Choroid plexus epithelial cell (primary cell): ENCODE results near the gene SHH.

Experiments used
- DNase-seq: peaks from one replicate; pipeline ENCODE4 v3.0.0-alpha.2; 2010; ENCODE audit warnings: low read depth
- H3K4me3 ChIP-seq: 2 replicates; pipeline ENCODE4 v1.5.1; 2011; ENCODE audit warnings: low read depth, mild to moderate bottlenecking, control low read depth, low read length, moderate library complexity
- CTCF ChIP-seq: conservative IDR thresholded peaks from 2 replicates; pipeline ENCODE4 v1.5.1; 2011; ENCODE audit warnings: low read depth, mild to moderate bottlenecking, control low read depth, inconsistent platforms, low read length, moderate library complexity

The SHH gene

DNA sequence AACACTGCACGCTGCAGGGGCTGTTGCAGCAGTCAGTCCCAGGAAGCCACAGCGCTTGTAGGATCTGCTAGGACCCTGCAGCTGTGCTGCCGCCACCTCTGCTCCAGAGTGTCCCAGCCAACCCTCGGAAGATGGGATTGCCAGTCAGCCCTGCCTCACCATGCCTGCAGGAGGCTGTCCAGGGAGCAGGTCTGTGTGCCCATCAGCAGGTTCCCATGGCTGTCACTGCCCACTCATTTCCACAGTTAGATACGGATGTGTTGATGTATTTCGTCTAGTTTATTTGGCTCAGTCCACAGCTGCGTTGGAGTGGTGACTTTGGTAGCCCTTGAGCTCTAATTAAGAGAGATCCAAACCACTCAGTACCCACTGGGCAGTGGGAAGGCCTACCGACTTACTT lies 35.7 kb downstream of the SHH start:
- no peak overlapping the region for H3K4me3 ChIP-seq
- DNase-seq: no peak
- no peak for TF ChIP-seq CTCF

DNA sequence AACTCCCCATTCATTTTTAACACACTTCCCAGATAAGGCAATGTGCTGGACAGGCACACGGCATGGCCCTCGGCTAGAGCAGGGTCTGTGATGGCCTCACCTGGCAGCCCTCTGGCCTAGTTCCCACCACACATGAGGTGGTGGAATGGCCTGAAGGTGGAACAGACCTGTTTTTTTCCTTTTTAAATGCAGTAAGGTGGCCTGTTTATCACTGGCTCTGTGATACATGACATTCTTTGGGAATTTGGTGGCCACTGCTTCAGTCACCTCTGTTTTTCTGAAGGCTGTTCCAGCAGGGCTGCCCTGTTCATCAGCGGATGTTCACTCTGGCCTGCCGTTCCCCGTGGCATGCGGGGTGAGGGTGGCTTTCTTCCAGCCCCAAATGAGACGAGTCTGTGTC lies 36.6 kb downstream of the SHH start:
- no peak for TF ChIP-seq CTCF
- H3K4me3 ChIP-seq: no peak overlapping the region
- DNase-seq: no peak

DNA sequence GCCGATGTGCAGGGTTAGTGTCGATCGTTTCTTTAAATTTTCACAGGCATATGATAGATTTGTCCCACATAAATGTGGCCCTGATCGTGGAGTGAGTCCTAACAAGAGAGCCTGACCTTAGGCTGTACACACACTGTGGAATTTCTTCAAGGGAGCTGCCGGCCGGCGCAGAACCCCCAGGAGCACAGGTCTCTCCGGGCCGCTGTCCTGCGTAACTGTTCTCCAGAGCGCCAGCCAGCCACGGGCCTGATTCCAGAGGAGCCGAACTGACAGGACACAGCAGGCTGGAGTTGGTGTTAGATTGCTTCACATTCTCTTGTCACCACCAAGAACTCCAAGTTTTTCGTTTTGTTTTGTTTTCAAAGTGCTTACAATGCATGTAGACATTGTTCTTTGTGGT lies 37.3 kb downstream of the SHH start:
- H3K4me3 ChIP-seq: no peak overlapping the region
- DNase-seq: no peak
- TF ChIP-seq CTCF: no peak

- H3K4me3 ChIP-seq: no peak overlapping the region
- no peak for TF ChIP-seq CTCF
- DNase-seq: no peak
Observed at GRCh38 chr7:155773531-155773930, 38.7 kb downstream of the SHH start.

- H3K4me3 ChIP-seq: no peak overlapping the region
- no peak for DNase-seq
- no peak for TF ChIP-seq CTCF
Observed at GRCh38 chr7:155770241-155770640, 42.0 kb downstream of the SHH start.

- H3K4me3 ChIP-seq: no peak overlapping the region
- peak; percentile 54 for DNase-seq
- TF ChIP-seq CTCF: no peak
Observed at GRCh38 chr7:155769701-155770100, 42.6 kb downstream of the SHH start.

DNA sequence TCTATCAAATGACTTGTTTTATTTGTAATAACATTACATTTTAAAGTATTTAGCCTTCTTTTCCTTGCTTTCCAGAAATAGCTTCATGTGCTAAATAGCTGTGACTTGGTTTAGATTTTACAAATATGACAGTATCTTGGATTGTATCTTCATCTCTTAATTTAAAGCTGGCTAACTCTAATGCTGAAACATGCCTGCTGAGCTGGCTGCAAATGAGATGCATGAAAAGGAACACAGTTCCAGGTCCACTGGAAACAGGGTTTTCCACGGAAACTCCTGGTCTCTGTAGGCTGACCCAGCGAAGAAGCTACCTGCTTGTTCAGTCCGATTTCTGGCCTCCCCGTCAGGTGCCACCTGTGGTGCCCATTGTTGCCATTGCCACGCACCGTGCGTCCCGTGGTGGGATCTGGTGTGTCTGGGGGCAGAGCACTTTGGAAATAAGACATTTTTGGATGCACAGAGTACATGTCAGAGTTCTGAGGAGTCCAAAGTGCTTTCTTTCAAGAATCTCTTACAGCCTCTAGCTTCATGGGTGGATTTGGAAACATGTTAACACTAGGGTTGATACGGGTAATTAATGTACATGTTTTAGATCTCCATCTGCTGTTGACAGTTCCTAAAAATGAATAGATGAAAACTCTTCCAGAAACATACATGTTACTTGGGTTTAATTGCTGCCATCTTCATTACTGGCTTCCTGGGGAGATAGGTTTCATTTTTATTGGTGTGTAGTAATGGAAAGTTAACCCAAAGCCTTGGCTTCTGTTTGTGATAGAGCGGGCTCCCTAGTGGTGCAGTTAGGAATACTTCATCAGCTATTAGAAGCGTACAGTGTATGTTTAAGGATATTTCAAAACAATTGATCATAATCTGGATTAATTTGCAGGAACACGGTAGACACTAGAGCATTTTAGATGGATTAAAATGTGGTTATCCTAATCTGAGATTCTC lies 45.0 kb downstream of the SHH start:
- H3K4me3 ChIP-seq: no peak overlapping the region
- peak; percentile 27 for TF ChIP-seq CTCF
- DNase-seq: no peak
